HEK293 (cell line): ENCODE data around the gene SGCG.

Experiments
- CTCF ChIP-seq: fragments of 450-650 bp; formaldehyde crosslinking; IDR thresholded peaks from 2 replicates; pipeline ENCODE4 v1.5.1; 2016; ENCODE audit warnings: missing biosample characterization, missing genetic modification characterization
- MZF1 ChIP-seq: fragments of 450-650 bp; formaldehyde crosslinking; IDR thresholded peaks from 2 replicates; pipeline ENCODE4 v1.5.1; 2017; ENCODE audit warnings: missing biosample characterization, missing genetic modification characterization, borderline replicate concordance
- ZEB2 ChIP-seq: fragments of 450-650 bp; formaldehyde crosslinking; IDR thresholded peaks from 2 replicates; pipeline ENCODE4 v1.5.1; 2016; ENCODE audit warnings: missing biosample characterization, missing genetic modification characterization
- ZNF138 ChIP-seq: fragments of 450-650 bp; formaldehyde crosslinking; IDR thresholded peaks from 2 replicates; pipeline ENCODE4 v1.5.1; 2016; ENCODE audit warnings: missing biosample characterization, missing genetic modification characterization, borderline replicate concordance
- ZNF449 ChIP-seq: fragments of 450-650 bp; formaldehyde crosslinking; IDR thresholded peaks from 2 replicates; pipeline ENCODE4 v1.5.1; 2017; ENCODE audit warnings: missing biosample characterization, mild to moderate bottlenecking, missing genetic modification characterization, moderate library complexity
- ZNF518A ChIP-seq: fragments of 450-650 bp; formaldehyde crosslinking; conservative IDR thresholded peaks from 2 replicates; pipeline ENCODE4 v1.5.1; 2016; ENCODE audit warnings: low read depth, missing biosample characterization, missing genetic modification characterization
- ZNF843 ChIP-seq: fragments of 450-650 bp; formaldehyde crosslinking; IDR thresholded peaks from 2 replicates; pipeline ENCODE4 v1.5.1; 2016; ENCODE audit warnings: missing biosample characterization, missing genetic modification characterization

- TF ChIP-seq MZF1 (tag by site-specific recombination) = no peak
- TF ChIP-seq ZNF518A (tag by site-specific recombination) = no peak
- no peak for TF ChIP-seq ZNF843 (tag by site-specific recombination)
- TF ChIP-seq ZEB2 (tag by site-specific recombination) = no peak
- TF ChIP-seq ZNF138 = no peak
- no peak for TF ChIP-seq ZNF449 (tag by site-specific recombination)
- TF ChIP-seq CTCF (tag by site-specific recombination) = no peak
Observed at GRCh38 chr13:23321535-23322241, 140.9 kb downstream of the SGCG start.
